22Rv1 (cell line): ENCODE results near the gene ARF6.

Experiments used
- ZFX ChIP-seq: fragments of 450-650 bp; IDR thresholded peaks from 2 replicates; pipeline ENCODE4 v1.6.1; 2017; ENCODE audit warnings: antibody characterized with exemption, borderline replicate concordance
- TF ChIP-seq, protein P1 (sequence below): fragments of 450-650 bp; IDR thresholded peaks from 2 replicates; pipeline ENCODE4 v1.5.1; 2017; ENCODE audit warnings: mild to moderate bottlenecking

DNA sequence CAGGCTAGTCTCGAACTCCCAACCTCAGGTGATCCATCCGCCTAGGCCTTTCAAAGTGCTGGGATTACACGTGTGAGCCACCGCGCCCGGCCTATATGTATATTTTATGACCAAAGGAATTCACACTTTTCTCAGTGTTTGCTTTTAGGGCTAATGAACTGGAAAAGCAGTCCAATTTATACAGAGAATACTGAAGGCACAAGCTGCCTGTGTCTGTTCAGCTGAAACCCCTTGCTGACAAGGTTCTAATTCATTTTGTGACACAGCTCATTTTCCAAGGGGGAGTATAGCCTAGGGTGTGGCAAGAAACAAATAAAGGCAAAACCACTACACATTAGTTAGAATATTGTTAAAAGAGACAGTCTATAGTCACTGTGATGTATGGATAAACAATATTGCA lies 22.0 kb upstream of the ARF6 start:
- TF ChIP-seq, protein P1, sequence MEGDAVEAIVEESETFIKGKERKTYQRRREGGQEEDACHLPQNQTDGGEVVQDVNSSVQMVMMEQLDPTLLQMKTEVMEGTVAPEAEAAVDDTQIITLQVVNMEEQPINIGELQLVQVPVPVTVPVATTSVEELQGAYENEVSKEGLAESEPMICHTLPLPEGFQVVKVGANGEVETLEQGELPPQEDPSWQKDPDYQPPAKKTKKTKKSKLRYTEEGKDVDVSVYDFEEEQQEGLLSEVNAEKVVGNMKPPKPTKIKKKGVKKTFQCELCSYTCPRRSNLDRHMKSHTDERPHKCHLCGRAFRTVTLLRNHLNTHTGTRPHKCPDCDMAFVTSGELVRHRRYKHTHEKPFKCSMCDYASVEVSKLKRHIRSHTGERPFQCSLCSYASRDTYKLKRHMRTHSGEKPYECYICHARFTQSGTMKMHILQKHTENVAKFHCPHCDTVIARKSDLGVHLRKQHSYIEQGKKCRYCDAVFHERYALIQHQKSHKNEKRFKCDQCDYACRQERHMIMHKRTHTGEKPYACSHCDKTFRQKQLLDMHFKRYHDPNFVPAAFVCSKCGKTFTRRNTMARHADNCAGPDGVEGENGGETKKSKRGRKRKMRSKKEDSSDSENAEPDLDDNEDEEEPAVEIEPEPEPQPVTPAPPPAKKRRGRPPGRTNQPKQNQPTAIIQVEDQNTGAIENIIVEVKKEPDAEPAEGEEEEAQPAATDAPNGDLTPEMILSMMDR: no peak
- no peak for TF ChIP-seq ZFX
